C4-2B (cell line): Measurements from ENCODE around the gene B4GALNT3.

Source experiments
- ZFX ChIP-seq: fragments of 450-650 bp; IDR thresholded peaks from 2 replicates; pipeline ENCODE4 v1.6.1; 2017
- TF ChIP-seq, protein P1 (sequence below): fragments of 450-650 bp; conservative IDR thresholded peaks from 2 replicates; pipeline ENCODE4 v1.5.1; 2017; ENCODE audit warnings: mild to moderate bottlenecking

GRCh38 chr12:512933-513332 lies 53.2 kb downstream of the B4GALNT3 start:
- TF ChIP-seq, protein P1, sequence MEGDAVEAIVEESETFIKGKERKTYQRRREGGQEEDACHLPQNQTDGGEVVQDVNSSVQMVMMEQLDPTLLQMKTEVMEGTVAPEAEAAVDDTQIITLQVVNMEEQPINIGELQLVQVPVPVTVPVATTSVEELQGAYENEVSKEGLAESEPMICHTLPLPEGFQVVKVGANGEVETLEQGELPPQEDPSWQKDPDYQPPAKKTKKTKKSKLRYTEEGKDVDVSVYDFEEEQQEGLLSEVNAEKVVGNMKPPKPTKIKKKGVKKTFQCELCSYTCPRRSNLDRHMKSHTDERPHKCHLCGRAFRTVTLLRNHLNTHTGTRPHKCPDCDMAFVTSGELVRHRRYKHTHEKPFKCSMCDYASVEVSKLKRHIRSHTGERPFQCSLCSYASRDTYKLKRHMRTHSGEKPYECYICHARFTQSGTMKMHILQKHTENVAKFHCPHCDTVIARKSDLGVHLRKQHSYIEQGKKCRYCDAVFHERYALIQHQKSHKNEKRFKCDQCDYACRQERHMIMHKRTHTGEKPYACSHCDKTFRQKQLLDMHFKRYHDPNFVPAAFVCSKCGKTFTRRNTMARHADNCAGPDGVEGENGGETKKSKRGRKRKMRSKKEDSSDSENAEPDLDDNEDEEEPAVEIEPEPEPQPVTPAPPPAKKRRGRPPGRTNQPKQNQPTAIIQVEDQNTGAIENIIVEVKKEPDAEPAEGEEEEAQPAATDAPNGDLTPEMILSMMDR: no peak
- no peak for TF ChIP-seq ZFX
